Muscle layer of duodenum (tissue), 2 donors: ENCODE results near the gene ASB3.

Source experiments
- H3K27ac ChIP-seq: one replicate; pipeline ENCODE4 v1.7.0; 2013; ENCODE audit warnings: mild to moderate bottlenecking, low read length
- H3K27me3 ChIP-seq: one replicate; pipeline ENCODE4 v1.7.0; 2013; ENCODE audit warnings: low read depth, mild to moderate bottlenecking, control low read depth, low read length
- H3K36me3 ChIP-seq, 2 donors: one replicate each; pipeline ENCODE4 v1.7.0; 2013; ENCODE audit warnings: low read length in 2 of 2, control low read depth in 1 of 2, mild to moderate bottlenecking in 1 of 2; ENCODE audit not compliant: insufficient read depth in 2 of 2, control insufficient read depth in 1 of 2
- H3K4me1 ChIP-seq, 2 donors: one replicate each; pipeline ENCODE4 v1.7.0; 2013; ENCODE audit warnings: low read length in 2 of 2, mild to moderate bottlenecking in 2 of 2, control low read depth in 1 of 2, moderate library complexity in 1 of 2; ENCODE audit not compliant: insufficient read depth in 2 of 2, control insufficient read depth in 1 of 2
- H3K4me3 ChIP-seq, 2 donors: one replicate each; pipeline ENCODE4 v1.7.0; 2013; ENCODE audit warnings: low read length in 2 of 2, low read depth in 1 of 2, mild to moderate bottlenecking in 1 of 2
- H3K9me3 ChIP-seq, 2 donors: one replicate each; pipeline ENCODE4 v1.7.0; 2013; ENCODE audit warnings: low read length in 2 of 2, control low read depth in 1 of 2, mild to moderate bottlenecking in 1 of 2; ENCODE audit not compliant: control insufficient read depth in 1 of 2
- donor health status: healthy.

Gene ASB3

DNA sequence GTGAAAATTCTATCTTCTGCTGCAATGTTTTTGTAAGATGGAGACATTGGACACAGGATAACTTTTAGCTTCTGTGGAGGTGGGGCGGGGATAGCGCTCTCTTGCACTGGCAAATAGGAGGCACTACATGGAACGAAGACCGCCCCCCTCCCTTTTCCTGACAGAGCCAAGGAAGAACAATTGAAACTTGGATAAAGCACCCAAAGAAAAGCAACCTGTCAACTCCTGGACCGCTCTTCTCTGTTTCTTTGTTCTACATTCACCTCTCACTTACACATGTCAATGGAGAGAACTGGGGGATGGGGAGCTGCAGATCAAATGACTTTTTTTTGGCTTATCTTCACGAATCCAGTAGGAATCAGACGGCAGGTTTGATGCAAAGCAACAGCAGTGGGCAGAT, 145.5 kb downstream of the ASB3 start:
- Histone ChIP-seq H3K9me3 (no peaks in the 10 kb centered on the region), H3K4me1 (no peaks in the 10 kb centered on the region), H3K27ac (no peak overlapping the region), H3K4me3 (no peak overlapping the region), H3K36me3 (no peaks in the 10 kb centered on the region), H3K27me3 (no peaks in the 10 kb centered on the region)

- Histone ChIP-seq H3K36me3 (no peaks in the 10 kb centered on the region), H3K4me3 (no peak overlapping the region), H3K9me3 (no peaks in the 10 kb centered on the region), H3K27ac (no peak overlapping the region), H3K27me3 (no peaks in the 10 kb centered on the region), H3K4me1 (no peaks in the 10 kb centered on the region)
Observed at GRCh38 chr2:53640466-53640865, 146.3 kb downstream of the ASB3 start.

DNA sequence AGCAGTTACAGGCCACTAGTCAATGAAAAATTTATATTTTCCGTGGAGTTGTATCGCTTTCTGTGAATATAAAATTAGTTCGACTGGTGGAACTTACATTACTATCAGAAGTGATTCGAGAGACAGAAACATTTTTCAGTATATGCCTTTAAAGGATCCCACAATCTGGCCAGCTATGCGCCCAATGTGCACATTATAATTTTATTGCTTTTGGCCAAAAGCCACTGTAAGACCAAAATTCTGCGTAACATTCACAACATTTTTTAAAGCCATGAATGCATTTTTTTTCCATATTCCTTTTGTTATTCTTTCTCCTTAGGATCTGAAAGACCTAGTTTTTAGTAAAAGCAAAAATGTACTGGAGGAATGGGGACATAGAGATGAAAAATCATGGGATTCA, 150.2 kb downstream of the ASB3 start:
- Histone ChIP-seq H3K27ac (no peak overlapping the region), H3K4me3 (no peak overlapping the region), H3K36me3 (no peaks in the 10 kb centered on the region), H3K4me1 (no peaks in the 10 kb centered on the region), H3K9me3 (no peaks in the 10 kb centered on the region), H3K27me3 (no peaks in the 10 kb centered on the region)

- Histone ChIP-seq H3K9me3 (no peaks in the 10 kb centered on the region), H3K4me3 (no peak overlapping the region), H3K4me1 (no peaks in the 10 kb centered on the region), H3K27me3 (no peaks in the 10 kb centered on the region), H3K36me3 (no peaks in the 10 kb centered on the region), H3K27ac (no peak overlapping the region)
Observed at GRCh38 chr2:53636109-53636508, 150.6 kb downstream of the ASB3 start.

- Histone ChIP-seq H3K36me3 (no peaks in the 10 kb centered on the region), H3K4me3 (no peak overlapping the region), H3K27ac (no peak overlapping the region), H3K9me3 (no peaks in the 10 kb centered on the region), H3K4me1 (no peaks in the 10 kb centered on the region), H3K27me3 (no peaks in the 10 kb centered on the region)
Observed at GRCh38 chr2:53635694-53636093, 151.1 kb downstream of the ASB3 start.

DNA sequence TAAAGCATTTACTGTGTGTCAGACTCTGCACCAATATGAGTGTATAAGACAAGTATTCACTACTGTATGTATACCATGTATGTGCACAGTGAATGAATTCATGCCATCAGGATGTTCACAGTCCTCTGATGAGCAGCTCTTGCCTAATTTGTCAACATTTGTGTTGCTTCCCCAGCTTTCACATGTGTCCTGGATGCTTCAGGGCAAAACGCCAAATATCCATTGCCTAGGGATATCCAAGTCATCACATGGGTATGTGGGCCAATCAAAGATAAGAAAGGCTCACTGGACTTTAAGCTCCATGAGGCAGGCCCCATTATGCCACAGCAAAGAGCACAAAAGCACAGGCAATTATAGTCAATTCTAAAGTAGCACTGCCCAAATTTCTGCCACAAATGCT, 153.3 kb downstream of the ASB3 start:
- Histone ChIP-seq H3K4me1 (no peaks in the 10 kb centered on the region), H3K36me3 (no peaks in the 10 kb centered on the region), H3K27ac (no peak overlapping the region), H3K4me3 (no peak overlapping the region), H3K27me3 (no peaks in the 10 kb centered on the region), H3K9me3 (no peaks in the 10 kb centered on the region)

DNA sequence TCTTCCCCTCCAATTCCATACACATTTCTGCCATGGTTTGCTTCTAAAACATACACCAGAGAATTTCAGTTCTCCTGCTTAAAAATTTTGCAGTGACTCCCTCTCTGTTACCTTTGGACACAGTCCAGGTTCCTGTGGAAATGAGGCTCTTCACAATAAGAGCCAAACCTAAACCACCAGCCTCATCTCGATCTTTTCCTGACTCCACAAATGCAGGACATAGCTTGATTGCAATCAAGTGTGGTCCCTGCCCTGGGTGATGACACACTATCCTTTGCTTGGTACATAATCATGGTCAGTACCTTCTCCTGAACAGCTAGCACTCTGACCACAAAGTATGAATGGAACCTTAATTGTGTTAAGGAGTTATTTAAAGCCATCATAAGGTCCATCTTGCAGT, 154.0 kb downstream of the ASB3 start:
- H3K9me3 ChIP-seq, result no peaks in the 10 kb centered on the region
- no peaks in the 10 kb centered on the region for H3K4me1 ChIP-seq
- H3K36me3 ChIP-seq, result no peaks in the 10 kb centered on the region
- H3K27me3 ChIP-seq, result no peaks in the 10 kb centered on the region
- no peak overlapping the region for H3K4me3 ChIP-seq
- no peak overlapping the region for H3K27ac ChIP-seq

DNA sequence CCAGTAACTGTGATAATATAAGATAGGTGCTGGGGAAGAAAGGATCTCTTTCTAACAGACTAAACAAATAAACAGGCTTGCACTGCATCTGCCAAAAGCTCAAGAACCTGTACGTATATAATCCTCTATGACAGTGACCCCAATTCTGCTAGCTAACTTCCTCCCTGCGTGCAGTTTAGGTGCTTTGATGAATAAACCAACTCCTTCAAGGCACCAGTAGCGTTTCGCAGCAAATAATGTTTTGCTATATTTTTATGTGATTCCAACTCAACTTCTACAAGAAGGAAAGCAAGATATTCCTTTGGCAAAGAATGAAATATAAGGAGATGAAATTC, 154.7 kb downstream of the ASB3 start:
- H3K9me3 ChIP-seq, result no peaks in the 10 kb centered on the region
- no peaks in the 10 kb centered on the region for H3K4me1 ChIP-seq
- no peaks in the 10 kb centered on the region for H3K27me3 ChIP-seq
- no peaks in the 10 kb centered on the region for H3K36me3 ChIP-seq
- no peak overlapping the region for H3K4me3 ChIP-seq
- H3K27ac ChIP-seq, result no peak overlapping the region

DNA sequence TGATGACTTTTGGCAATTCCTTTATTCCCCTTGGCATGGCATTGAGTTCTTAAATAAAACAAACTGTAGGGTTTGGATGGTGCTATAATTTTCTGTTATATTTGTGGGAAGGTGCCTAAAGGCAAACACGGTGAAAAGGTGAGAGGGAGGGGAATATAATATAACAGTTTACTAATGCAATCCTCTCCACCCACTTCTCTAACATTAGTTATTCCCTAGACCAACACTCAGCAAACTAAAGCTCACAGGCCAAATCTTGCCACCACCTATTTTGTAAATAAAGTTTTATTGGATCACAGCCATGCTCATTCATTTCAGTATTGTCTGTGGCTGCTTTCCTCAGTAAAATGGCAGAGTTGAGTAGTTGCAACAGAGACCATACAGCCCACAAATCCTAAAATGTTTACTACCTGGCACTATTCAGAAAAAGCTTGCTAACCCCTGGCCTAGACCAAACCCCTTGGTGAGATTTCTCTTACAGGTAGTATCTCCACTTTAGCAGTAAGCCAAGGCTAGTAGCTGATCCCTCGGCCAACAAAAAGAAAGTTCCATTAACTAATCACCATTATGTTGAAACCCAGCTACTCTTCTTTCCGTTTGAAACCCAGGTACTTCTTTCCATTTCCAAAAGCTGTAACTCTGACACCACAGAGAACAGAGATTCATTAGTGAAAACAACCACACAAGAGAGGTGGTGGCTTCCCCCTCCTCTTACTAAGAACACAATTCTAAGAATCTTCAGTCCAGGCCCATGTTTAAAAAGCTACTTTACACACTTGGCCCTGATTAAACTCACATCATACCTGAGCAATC, 155.2 kb downstream of the ASB3 start:
- Histone ChIP-seq H3K9me3 (no peaks in the 10 kb centered on the region), H3K4me1 (no peaks in the 10 kb centered on the region), H3K36me3 (no peaks in the 10 kb centered on the region), H3K27me3 (no peaks in the 10 kb centered on the region), H3K27ac (no peak overlapping the region), H3K4me3 (no peak overlapping the region)

GRCh38 chr2:53630026-53630606, 156.6 kb downstream of the ASB3 start:
- no peak overlapping the region for H3K27ac ChIP-seq

DNA sequence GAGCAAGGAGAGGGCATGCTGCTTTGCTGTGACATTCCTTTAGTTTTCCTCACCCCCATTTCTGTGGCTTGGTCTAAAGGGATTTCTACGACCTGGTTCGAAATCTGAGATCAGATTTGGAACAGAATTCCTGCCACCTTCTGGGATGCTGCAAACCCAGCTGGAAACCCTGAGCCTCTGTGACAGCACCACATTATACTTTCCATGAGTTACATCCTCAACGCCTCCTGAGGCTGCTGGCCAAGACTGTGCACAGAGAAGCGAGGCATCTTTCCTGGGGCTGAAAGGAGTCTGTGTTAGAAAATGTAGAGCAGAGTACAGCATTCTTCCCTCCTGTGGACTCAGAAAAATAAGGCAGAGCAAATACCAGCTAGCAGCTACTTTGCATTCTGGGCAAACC, 157.3 kb downstream of the ASB3 start:
- H3K4me3 ChIP-seq, result no peak overlapping the region
- H3K27ac ChIP-seq, result no peak overlapping the region

More at GRCh38 chr2:53630026-53630606, 156.6 kb downstream of the ASB3 start:
- Histone ChIP-seq H3K36me3 (no peaks in the 10 kb centered on the region), H3K4me1 (no peaks in the 10 kb centered on the region), H3K9me3 (no peaks in the 10 kb centered on the region), H3K4me3 (no peak overlapping the region), H3K27me3 (no peaks in the 10 kb centered on the region)

DNA sequence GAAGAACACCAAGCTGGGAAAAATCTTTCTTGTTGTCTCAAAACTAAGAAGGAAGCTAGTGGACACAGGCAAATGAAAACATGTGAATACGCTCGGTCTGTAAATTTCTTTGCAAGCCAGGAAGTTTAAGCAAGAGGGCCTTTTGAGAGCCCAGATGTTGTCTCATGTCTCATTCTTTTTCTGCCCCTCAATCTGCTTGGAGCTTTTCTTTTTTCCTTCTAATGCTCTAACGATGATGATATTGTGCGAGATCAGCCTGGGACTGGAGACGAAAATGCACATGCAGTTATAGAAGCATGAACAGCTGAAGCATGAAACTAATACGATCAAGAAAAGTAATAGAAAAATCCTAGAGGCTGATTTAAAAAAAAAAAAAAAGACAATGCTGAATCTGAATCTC, 157.8 kb downstream of the ASB3 start:
- H3K27ac ChIP-seq, result no peak overlapping the region
- H3K27me3 ChIP-seq, result no peaks in the 10 kb centered on the region
- H3K4me1 ChIP-seq, result no peaks in the 10 kb centered on the region
- no peak overlapping the region for H3K4me3 ChIP-seq
- H3K36me3 ChIP-seq, result no peaks in the 10 kb centered on the region
- no peaks in the 10 kb centered on the region for H3K9me3 ChIP-seq

More for the DNA sequence above, 157.3 kb downstream of the ASB3 start:
- Histone ChIP-seq H3K9me3 (no peaks in the 10 kb centered on the region), H3K36me3 (no peaks in the 10 kb centered on the region), H3K4me1 (no peaks in the 10 kb centered on the region), H3K27me3 (no peaks in the 10 kb centered on the region)
